Bladder microvascular endothelial cell (primary cell): ENCODE results near the gene CFAP126. TPM values are rescaled to one million over a fixed set of nuclear protein-coding genes. Genes with fewer than 3 reads are reported as not detected.

ENCODE experiments used
- total RNA-seq: library from RNA; depleted of rRNA; stranded (reverse); fragments of >200 nt; gene quantifications from 2 replicates; pipeline ENCODE4 v1.2.3, GENCODE V29; 2014

CFAP126 gene
- total RNA-seq, result not detected in 2 replicates

GRCh38 chr1:161367684-161368400 lies at the start of gene CFAP126:
CFAP126 (minus strand) TSS chr1:161367876; CDS start chr1:161367868, 8 bp downstream.

Other genes with a start within 250 kb of the CFAP126 start
- gene PFDN2, start 249.8 kb downstream of the CFAP126 start, total RNA-seq, result 31.4 and 45.7 TPM in 2 replicates
- 10.8 and 12.5 TPM in 2 replicates for gene NIT1, start 249.8 kb downstream of the CFAP126 start, total RNA-seq
- gene DEDD, start 235.2 kb downstream of the CFAP126 start, total RNA-seq, result 21.7 and 47.4 TPM in 2 replicates
- gene UFC1, start 213.9 kb downstream of the CFAP126 start, total RNA-seq, result 119 and 137 TPM in 2 replicates
- gene USP21, start 208.4 kb downstream of the CFAP126 start, total RNA-seq, result 3.6 and 7.8 TPM in 2 replicates
- gene PPOX, start 201.4 kb downstream of the CFAP126 start, total RNA-seq, result 13.7 and 15.4 TPM in 2 replicates
- 16.0 and 29.8 TPM in 2 replicates for gene B4GALT3, start 190.4 kb downstream of the CFAP126 start, total RNA-seq
- gene ADAMTS4, start 168.8 kb downstream of the CFAP126 start, total RNA-seq, result 9.7 and 9.9 TPM in 2 replicates
- gene NDUFS2, start 165.5 kb downstream of the CFAP126 start, total RNA-seq, result 139 and 183 TPM in 2 replicates
- 0.16 TPM in 1 of 2 replicates, not detected in the other for gene FCER1G, start 152.6 kb downstream of the CFAP126 start, total RNA-seq
- not detected in 2 replicates for gene APOA2, start 144.2 kb downstream of the CFAP126 start, total RNA-seq
- gene TOMM40L, start 141.8 kb downstream of the CFAP126 start, total RNA-seq, result 14.2 and 18.3 TPM in 2 replicates
- not detected in 2 replicates for gene NR1I3, start 129.7 kb downstream of the CFAP126 start, total RNA-seq
- not detected in 2 replicates for gene PCP4L1, start 109.1 kb downstream of the CFAP126 start, total RNA-seq
- gene MPZ, start 57.9 kb downstream of the CFAP126 start, total RNA-seq, result 0.76 and 0.81 TPM in 2 replicates
- gene SDHC, start 53.5 kb downstream of the CFAP126 start, total RNA-seq, result 6.3 and 23.0 TPM in 2 replicates
- gene FCGR2A, start 137.6 kb upstream of the CFAP126 start, total RNA-seq, result 0.44 TPM in 1 of 2 replicates, not detected in the other
- under 0.01 and 0.38 TPM in 2 replicates for gene HSPA6, start 156.7 kb upstream of the CFAP126 start, total RNA-seq
- gene FCGR3A, start 181.9 kb upstream of the CFAP126 start, total RNA-seq, result not detected in 2 replicates